Measurements from ENCODE around the gene HIPK2.
"Not testable (repeated sequence)": the region's sequence is repeated elsewhere in the genome, so short reads cannot be mapped to it uniquely, and the experiment has no call there.

Gene HIPK2

GRCh38 chr7:139618482-139619366, 159.1 kb downstream of the HIPK2 start:
- CTCF ChIA-PET, result interaction anchor here (0.8 to 6.1 kb wide), 16 partner anchors 9 to 392 kb away, joined by 3 to 65 read pairs (median 4); no protein-coding TSS in a partner anchor
- no peak for DNase-seq (ENCODE audit: extremely low spot score)
- POLR2A ChIA-PET, result no interaction called here
- TF ChIP-seq CTCF (IDR thresholded peaks at IDR 0.05; ENCODE audit: control extremely low read depth, extremely low read depth, low read depth, missing control alignments), result peak; percentile 33

- no peak for TF ChIP-seq CTCF (IDR thresholded peaks at IDR 0.05; ENCODE audit: control extremely low read depth, extremely low read depth, low read depth, missing control alignments)
- no peak for DNase-seq (ENCODE audit: extremely low spot score)
- CTCF ChIA-PET, result interaction anchor here (1.2 to 6.1 kb wide), 7 partner anchors 14 to 385 kb away, joined by 3 to 65 read pairs (median 5); no protein-coding TSS in a partner anchor
- POLR2A ChIA-PET, result no interaction called here
Observed at GRCh38 chr7:139617074-139617473, 160.7 kb downstream of the HIPK2 start.

GRCh38 chr7:139614886-139615285, 162.9 kb downstream of the HIPK2 start:
- DNase-seq (ENCODE audit: extremely low spot score), result no peak
- POLR2A ChIA-PET, result no interaction called here
- CTCF ChIA-PET, result interaction anchor here (1.0 to 1.1 kb wide), 2 partner anchors 13 to 30 kb away, joined by 3 to 4 read pairs; no protein-coding TSS in a partner anchor
- TF ChIP-seq CTCF (IDR thresholded peaks at IDR 0.05; ENCODE audit: control extremely low read depth, extremely low read depth, low read depth, missing control alignments), result no peak

- no peak for TF ChIP-seq CTCF (IDR thresholded peaks at IDR 0.05; ENCODE audit: control extremely low read depth, extremely low read depth, low read depth, missing control alignments)
- CTCF ChIA-PET, result interaction anchor here (1.8 kb wide), 1 partner anchor 12 kb away, joined by 6 read pairs; no protein-coding TSS in a partner anchor
- no peak for DNase-seq (ENCODE audit: extremely low spot score)
- POLR2A ChIA-PET, result no interaction called here
Observed at GRCh38 chr7:139613971-139614411, 163.8 kb downstream of the HIPK2 start.

GRCh38 chr7:139611556-139611955, 166.2 kb downstream of the HIPK2 start:
- DNase-seq (ENCODE audit: extremely low spot score); POLR2A ChIA-PET: not testable (repeated sequence)
- CTCF ChIA-PET, result interaction anchor here (1.5 to 2.1 kb wide), 2 partner anchors 9 to 13 kb away, joined by 3 to 7 read pairs; no protein-coding TSS in a partner anchor

GRCh38 chr7:139610595-139610994, 167.2 kb downstream of the HIPK2 start:
- POLR2A ChIA-PET, result no interaction called here
- DNase-seq (ENCODE audit: extremely low spot score), result no peak
- no peak for TF ChIP-seq CTCF (IDR thresholded peaks at IDR 0.05; ENCODE audit: control extremely low read depth, extremely low read depth, low read depth, missing control alignments)
- CTCF ChIA-PET, result interaction anchor here (1.0 to 1.1 kb wide), 2 partner anchors 9 to 11 kb away, joined by 3 to 5 read pairs; no protein-coding TSS in a partner anchor

GRCh38 chr7:139603896-139604295, 173.9 kb downstream of the HIPK2 start:
- CTCF ChIA-PET, result interaction anchor here (3.5 to 6.5 kb wide), 2 partner anchors 15 to 399 kb away, joined by 14 to 65 read pairs; no protein-coding TSS in a partner anchor
- POLR2A ChIA-PET, result no interaction called here

More at GRCh38 chr7:139603896-139604295, 173.9 kb downstream of the HIPK2 start:
- TF ChIP-seq CTCF (IDR thresholded peaks at IDR 0.05; ENCODE audit: control extremely low read depth, extremely low read depth, low read depth, missing control alignments), result no peak
- DNase-seq (ENCODE audit: extremely low spot score), result no peak

Data from GM10248 (cell line).